Measurements from ENCODE around the gene HIPK1. TPM values are rescaled to one million over a fixed set of nuclear protein-coding genes. Genes with fewer than 3 reads are reported as not detected.

Gene HIPK1
- total RNA-seq, 4 donors from 2014 or later = 65.8 to 102 (median 84.7) TPM

- peaks cover 35% of the 10 kb centered on the region in 2 donors for H3K4me1 ChIP-seq
- peak overlapping the region; percentile 64 to 79 (median 77) for H3K27ac ChIP-seq
- intact Hi-C loops (cut with DNase I) = loop anchor here (5.0 kb wide), 1 partner anchor 307 kb away; no protein-coding TSS in a partner anchor
- WGBS, 2 donors = 75 to 83% methylated on average over 4 of the region's 4 CpGs
- H3K36me3 ChIP-seq = peaks cover 30 to 34% of the 10 kb centered on the region in 2 donors
- TF ChIP-seq CTCF (IDR thresholded peaks at IDR 0.05) = no peak
- TF ChIP-seq POLR2A (IDR thresholded peaks at IDR 0.05) = no peak
- no peak overlapping the region for H3K4me3 ChIP-seq (replicated peaks in 1 of 3)
- no peaks in the 10 kb centered on the region for H3K27me3 ChIP-seq
- no peak for DNase-seq
- no peaks in the 10 kb centered on the region for H3K9me3 ChIP-seq
Measured at GRCh38 chr1:113975211-113975895, 46.2 kb downstream of the HIPK1 start.

- Histone ChIP-seq H3K27me3 (no peaks in the 10 kb centered on the region), H3K36me3 (peaks cover 17 to 20% of the 10 kb centered on the region in 2 donors), H3K27ac (peak overlapping the region; percentile 64 to 79 (median 77)), H3K9me3 (no peaks in the 10 kb centered on the region), H3K4me1 (peaks cover 35% of the 10 kb centered on the region in 2 donors), H3K4me3 (replicated peaks in 1 of 3) (no peak overlapping the region)
- DNase-seq = peak; percentile 65 to 66
- 17 to 22% methylated on average over 4 of the region's 4 CpGs for WGBS, 2 donors
- intact Hi-C loops (cut with DNase I) = loop anchor here (5.0 kb wide), 1 partner anchor 306 kb away; no protein-coding TSS in a partner anchor
- no peak for TF ChIP-seq POLR2A (IDR thresholded peaks at IDR 0.05)
- TF ChIP-seq CTCF (IDR thresholded peaks at IDR 0.05) = peak in 4 of 6 experiments; percentile 21 to 32 (median 28)
Measured at GRCh38 chr1:113976609-113977278, 47.6 kb downstream of the HIPK1 start.

GRCh38 chr1:113977906-113978305 lies 48.8 kb downstream of the HIPK1 start:
- 74 to 84% methylated on average over 3 of the region's 3 CpGs for WGBS, 2 donors
- intact Hi-C loops (cut with DNase I) = loop anchor here (5.0 kb wide), 1 partner anchor 304 kb away; no protein-coding TSS in a partner anchor
- H3K4me3 ChIP-seq (replicated peaks in 1 of 3) = no peak overlapping the region
- H3K9me3 ChIP-seq = no peaks in the 10 kb centered on the region
- TF ChIP-seq CTCF (IDR thresholded peaks at IDR 0.05) (no peak), POLR2A (IDR thresholded peaks at IDR 0.05) (no peak)
- H3K27me3 ChIP-seq = no peaks in the 10 kb centered on the region
- peaks cover 8% of the 10 kb centered on the region in 2 donors for H3K36me3 ChIP-seq
- DNase-seq = no peak
- peaks cover 39 to 46% of the 10 kb centered on the region in 2 donors for H3K4me1 ChIP-seq
- no peak overlapping the region for H3K27ac ChIP-seq

GRCh38 chr1:113978863-113979702 lies 50.0 kb downstream of the HIPK1 start, which contains the start of gene OLFML3:
Gene OLFML3 (plus strand): TSS chr1:113979474. CDS start chr1:113979517, 43 bp downstream.
- H3K4me1 ChIP-seq = peaks cover 41 to 57% of the 10 kb centered on the region in 2 donors
- 28 to 34% methylated on average over 13 of the region's 13 CpGs for WGBS, 2 donors

More at GRCh38 chr1:113978863-113979702, 50.0 kb downstream of the HIPK1 start, which contains the start of gene OLFML3:
- no peak for TF ChIP-seq POLR2A (IDR thresholded peaks at IDR 0.05)
- TF ChIP-seq CTCF (IDR thresholded peaks at IDR 0.05) = peak; percentile 53 to 84 (median 62)
- no peaks in the 10 kb centered on the region for H3K9me3 ChIP-seq
- no peaks in the 10 kb centered on the region for H3K27me3 ChIP-seq
- intact Hi-C loops (cut with DNase I) = loop anchor here (5.0 kb wide), 1 partner anchor 303 kb away; no protein-coding TSS in a partner anchor
- H3K27ac ChIP-seq = peak within 1 kb of the TSS in 2 of 3 donors; percentile 38 to 56
- no peak within 1 kb of the TSS for H3K4me3 ChIP-seq (replicated peaks in 1 of 3)
- peak; percentile 87 to 92 for DNase-seq
- no peaks in the 10 kb centered on the region for H3K36me3 ChIP-seq
